GM12892 (cell line): ENCODE results near the gene NOXO1.

Experiments
- POLR2A ChIP-seq: IDR thresholded peaks from 2 replicates; pipeline ENCODE4 v1.6.1; 2011; ENCODE audit warnings: low read depth, low read length, control low read depth
- POLR2AphosphoS5 ChIP-seq: IDR thresholded peaks from 2 replicates; pipeline ENCODE4 v1.6.1; 2011; ENCODE audit warnings: low read depth, low read length, control low read depth

DNA sequence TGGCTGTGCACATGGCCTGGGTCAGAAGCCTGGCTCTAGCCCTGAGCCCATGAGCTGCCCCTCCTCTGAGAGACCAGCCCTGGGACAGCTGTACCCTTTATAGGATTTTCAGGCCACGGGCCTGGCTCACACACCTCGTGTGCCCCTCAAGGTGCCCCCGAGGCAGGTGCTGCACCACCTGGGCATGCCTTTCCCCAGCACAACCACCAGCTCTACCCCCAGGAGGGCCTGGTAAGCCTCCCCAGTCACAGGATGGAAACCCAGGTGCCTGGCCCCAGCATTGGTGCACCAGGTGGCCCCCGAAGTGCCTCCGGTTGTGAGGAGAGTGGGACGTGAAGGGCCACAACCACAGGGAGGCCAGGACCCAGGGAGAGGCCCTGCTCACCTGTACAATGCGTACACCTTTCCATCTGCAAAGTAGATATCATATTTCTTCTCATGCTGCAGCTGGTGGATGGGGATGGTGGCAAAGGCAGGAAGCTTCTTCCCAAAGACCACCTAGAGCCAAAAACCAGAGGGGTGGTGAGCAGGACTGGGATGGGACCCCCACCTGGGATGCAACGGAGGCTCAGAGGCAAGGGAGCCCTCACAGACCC lies 22.1 kb upstream of the NOXO1 start:
- TF ChIP-seq POLR2A (no peak), POLR2AphosphoS5 (0 out of 2 replicates have a peak, but pooled peaks have one; percentile 2)
